Stimulated activated naive CD8-positive, alpha-beta T cell treated with anti-CD3 and anti-CD28 coated beads, Interleukin-15, Interleukin-2, amounts not matched to agents 100 U/mL and 50 U/mL, for 24 hours (primary cell): Measurements from ENCODE around the gene SELENBP1.
"Not testable (repeated sequence)": the region's sequence is repeated elsewhere in the genome, so short reads cannot be mapped to it uniquely, and the experiment has no call there.

Experiments
- ATAC-seq: fragments of 150-1000 bp; cut with Tn5 transposase; one replicate; pipeline ENCODE4 v1.10.0; 2021
- DNase-seq: peaks from one replicate; pipeline ENCODE4 v3.0.0; 2021

The SELENBP1 gene

DNA sequence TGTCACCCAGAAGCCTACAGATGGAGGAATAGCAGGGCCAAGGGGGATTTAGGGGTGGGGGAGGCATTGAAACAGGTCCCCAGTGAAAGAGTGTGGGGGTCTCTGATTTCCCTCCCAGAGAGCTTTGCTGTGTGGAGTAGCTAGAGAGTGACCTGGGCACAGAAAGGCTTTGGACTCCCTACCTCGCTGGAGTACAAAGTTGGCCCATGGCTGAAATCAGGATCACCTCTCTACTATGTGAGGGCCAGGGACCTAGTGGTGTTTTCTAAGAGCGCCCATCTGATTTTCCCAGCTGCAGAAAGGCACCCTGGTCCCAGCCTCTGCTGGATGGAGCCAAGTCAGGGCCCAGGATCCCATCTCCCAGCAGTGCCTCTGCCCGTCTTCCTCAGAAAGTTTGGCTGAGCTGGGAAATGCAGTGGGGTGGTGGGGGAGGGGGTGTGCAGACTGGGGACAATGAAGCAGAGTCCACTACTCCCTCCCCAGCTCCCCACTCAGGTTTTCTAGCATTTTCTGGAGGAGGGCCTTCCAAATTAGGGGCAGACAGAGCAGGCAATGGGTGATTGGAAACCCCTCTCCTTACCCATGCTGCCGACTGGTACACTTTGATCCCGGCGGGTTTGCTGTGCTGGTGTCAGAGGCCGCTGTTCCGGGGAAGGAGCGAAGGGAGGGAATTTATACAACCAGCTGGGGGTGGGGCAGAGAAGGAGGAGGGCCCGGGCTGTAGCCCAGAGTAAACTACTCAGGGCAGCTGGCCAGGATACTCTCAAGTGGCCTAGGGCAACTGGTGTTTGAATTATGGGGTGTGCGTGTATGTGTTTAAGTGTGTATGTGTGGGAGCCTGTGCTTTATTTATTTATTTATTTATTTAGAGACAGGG, at the start of gene SELENBP1:
SELENBP1 (minus strand) TSS at position 648 of the 877 bp plus-strand sequence; CDS start at position 584, 64 bp downstream.
- ATAC-seq (no peak), DNase-seq (no peak)

- DNase-seq: no peak
- no peak for ATAC-seq
Observed at GRCh38 chr1:151419819-151420218, 47.3 kb upstream of the SELENBP1 start.

GRCh38 chr1:151418081-151418480, 45.6 kb upstream of the SELENBP1 start:
- no peak for DNase-seq
- ATAC-seq: no peak

- DNase-seq (no peak), ATAC-seq (no peak)
Observed at GRCh38 chr1:151416231-151416630, 43.7 kb upstream of the SELENBP1 start.

GRCh38 chr1:151411884-151412283, 39.4 kb upstream of the SELENBP1 start:
- no peak for ATAC-seq
- DNase-seq: no peak

- DNase-seq: no peak
- no peak for ATAC-seq
Observed at GRCh38 chr1:151408891-151409290, 36.4 kb upstream of the SELENBP1 start.

DNA sequence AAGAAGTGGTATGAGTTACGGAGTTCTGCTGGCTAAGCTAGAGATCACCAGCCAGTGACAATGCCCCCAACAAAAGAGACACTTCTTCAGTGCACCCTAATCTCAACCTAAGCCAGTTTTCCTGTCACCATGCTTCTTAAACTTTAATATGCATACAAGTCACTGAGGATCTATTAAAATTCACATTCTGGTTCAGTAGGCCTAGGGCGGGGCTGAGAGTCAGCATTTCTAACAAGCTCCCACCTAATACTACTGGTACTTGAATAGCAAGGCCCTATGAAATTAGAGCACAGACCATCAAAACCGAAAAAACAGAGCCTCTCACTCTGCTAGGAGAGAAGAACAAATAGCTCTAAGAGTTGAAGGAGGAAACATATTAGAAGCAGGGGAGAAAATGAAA, 34.8 kb upstream of the SELENBP1 start:
- ATAC-seq (no peak), DNase-seq (no peak)

DNA sequence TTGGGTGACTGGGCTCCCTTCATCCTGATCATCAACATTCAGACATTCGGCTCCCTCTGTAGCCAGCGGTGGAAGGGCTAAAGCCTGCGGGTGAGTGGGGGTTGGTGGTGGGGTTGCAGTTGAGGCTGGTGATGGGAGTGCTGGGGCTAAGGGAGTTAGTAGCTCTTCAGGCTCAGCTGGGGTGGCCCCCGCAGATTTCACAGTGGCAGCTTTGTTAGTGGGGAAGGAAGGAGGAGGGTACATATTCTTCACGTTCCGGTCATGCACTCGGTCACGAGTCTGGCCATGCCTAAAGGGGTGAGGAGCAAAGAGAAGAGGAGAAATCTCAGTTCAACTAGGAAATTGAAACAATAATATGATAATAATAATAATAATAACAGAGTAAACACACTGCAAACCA, 33.7 kb upstream of the SELENBP1 start:
- ATAC-seq: no peak

DNA sequence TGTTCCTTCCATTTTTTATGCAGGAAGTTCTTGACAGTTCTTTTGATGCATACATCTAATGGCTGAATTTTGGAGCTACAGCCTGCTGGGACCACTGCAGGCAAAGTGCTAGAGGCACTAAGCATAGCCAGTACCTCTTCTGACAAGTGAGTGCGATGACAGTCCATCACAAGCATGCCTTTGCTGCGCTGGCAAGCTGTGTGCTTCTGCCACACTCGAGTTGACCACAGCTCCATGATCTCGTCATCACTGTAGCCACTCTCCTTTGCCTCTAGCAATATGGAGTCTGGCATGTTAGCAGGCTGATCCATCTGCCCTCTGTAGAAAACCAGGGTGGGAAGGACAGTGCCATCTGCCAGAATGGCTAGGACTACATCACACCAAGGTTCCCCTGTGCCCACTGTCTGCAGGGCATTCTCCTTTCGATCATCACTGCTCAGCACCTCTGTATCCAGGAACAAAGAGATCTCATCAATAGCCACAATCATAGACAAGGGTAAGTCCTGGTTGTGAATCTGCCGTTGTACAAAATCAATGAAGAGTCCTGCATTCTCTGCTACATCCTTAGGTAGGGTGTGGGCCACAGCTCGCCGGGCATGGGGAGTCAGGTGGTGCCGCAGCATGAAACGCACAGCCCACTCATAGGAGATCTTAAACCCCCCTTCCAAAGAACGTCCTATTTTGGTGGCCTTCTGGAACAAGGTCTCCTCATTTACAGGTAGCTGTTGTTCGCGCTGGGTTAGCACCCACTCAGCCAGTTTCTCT, 32.9 kb upstream of the SELENBP1 start:
- no peak for ATAC-seq
- DNase-seq: no peak

More for the DNA sequence above, 33.7 kb upstream of the SELENBP1 start:
- DNase-seq: no peak

DNA sequence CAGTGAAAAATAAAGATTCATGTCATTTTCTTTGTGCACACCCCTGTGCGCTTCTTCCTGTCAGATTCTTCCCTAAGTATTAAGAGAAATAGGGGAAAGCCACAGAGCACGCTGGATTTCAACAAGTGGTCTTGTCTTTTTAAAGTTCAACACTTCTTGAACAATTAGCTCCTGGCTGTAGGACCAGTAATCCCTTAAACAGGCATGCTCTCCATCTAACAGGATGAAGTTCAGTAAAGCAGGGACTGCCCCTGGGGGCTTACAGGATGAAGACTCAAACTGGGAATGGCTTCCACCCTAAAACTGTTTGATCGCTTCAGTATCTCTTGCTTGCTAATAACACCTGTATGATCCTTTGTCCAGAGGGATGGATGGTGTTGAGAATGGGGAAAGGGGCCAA, 31.1 kb upstream of the SELENBP1 start:
- ATAC-seq (no peak), DNase-seq (no peak)

GRCh38 chr1:151402764-151403163, 30.3 kb upstream of the SELENBP1 start:
- DNase-seq (no peak), ATAC-seq (no peak)

DNA sequence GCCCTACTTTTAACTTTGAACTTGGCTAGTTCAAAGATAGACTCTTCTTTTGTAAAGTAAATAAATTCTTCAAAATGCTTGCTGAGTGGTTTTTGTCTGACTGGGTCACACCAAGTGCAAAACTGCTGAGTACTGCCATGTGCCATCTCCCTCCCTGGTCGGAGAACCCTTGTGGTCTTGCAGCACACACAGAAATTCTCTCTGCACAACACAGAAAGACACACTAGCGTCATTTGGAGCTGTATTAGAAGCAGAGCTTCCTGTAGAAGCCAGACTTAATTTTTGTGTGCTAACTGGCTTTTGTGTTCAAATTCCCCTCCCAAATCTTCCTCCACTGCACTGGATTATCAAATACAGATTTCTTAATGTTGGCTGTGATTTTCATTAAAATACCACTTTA, 29.4 kb upstream of the SELENBP1 start:
- no peak for DNase-seq
- no peak for ATAC-seq

DNA sequence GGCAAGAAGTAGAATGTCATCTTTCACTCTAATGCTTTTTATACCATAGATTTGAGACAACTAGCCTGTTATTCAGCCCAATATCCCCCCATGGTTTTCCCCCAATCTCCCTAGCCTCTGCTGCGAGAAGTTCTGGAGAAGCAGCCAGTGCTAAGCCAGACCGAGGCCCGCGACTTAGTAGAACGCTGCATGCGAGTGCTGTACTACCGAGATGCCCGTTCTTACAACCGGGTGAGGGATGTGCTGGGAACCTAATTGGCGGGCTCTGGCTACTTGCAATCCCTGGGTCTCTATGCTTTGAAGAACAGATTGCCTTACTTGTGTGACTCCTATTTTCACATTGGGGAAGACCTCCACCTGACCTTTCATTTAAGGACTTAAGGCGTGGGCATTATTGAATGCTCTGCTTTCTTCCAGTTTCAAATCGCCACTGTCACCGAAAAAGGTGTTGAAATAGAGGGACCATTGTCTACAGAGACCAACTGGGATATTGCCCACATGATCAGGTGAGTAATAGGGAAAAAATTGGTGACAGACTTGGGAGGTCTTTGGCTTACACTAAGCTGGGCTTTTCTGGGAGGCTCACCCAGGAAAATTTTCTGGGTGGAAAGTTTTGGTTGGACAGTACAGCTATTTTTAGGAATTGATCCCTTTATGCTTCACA, 28.8 kb upstream of the SELENBP1 start:
- DNase-seq (no peak), ATAC-seq (no peak)

DNA sequence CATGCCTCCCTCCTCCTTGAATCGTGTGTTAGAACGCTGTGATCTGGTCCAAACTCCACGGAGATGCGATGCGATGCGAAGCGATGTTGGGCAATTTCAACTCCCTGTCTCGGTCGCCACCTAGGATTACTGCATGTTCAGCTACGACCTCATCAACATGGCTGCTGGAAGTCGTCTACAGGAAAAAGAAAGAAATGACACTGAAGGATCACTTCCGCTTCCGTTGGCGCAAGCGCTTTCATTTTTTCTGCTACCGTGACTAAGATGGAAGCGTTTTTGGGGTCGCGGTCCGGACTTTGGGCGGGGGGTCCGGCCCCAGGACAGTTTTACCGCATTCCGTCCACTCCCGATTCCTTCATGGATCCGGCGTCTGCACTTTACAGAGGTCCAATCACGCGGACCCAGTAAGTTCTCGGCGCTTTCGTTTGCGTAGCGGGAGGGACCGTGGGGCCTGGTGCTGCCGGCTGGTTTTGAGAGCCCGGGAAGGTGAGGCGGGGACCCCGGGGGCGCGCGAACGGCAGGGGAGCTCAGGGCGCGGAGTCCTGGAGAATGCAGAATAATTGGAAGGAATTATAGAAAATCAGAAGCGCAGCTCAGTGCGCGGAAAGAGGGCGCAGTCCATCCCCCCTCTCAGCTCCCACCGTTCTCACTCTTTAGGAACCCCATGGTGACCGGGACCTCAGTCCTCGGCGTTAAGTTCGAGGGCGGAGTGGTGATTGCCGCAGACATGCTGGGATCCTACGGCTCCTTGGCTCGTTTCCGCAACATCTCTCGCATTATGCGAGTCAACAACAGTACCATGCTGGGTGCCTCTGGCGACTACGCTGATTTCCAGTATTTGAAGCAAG, 27.0 kb upstream of the SELENBP1 start, which contains the start of gene PSMB4:
PSMB4 (plus strand) TSS at position 250 of the 848 bp plus-strand sequence; CDS start at position 265, 15 bp downstream.
- peak; percentile 76 for DNase-seq
- ATAC-seq: peak; percentile 84

GRCh38 chr1:151396265-151396664, 23.8 kb upstream of the SELENBP1 start:
- not testable (repeated sequence) for ATAC-seq, DNase-seq

DNA sequence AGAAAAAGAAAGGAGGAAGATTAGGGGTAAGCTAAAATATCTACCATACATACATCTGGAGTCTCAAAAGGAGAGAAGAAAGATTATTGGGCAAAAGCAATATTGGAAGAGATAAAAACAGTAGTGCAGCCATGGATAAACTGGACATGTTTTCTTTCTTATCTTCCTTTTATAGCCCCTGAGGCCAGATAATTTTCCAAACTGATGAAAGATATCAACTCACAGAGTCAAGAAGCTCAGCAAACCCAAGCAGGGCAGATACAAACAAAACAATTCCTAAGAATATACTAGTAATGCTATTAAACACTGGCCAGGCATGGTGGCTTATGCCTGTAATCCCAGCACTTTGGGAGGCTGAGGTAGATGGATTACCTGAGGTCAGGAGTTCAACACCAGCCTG, 21.1 kb upstream of the SELENBP1 start:
- DNase-seq (no peak), ATAC-seq (no peak)

DNA sequence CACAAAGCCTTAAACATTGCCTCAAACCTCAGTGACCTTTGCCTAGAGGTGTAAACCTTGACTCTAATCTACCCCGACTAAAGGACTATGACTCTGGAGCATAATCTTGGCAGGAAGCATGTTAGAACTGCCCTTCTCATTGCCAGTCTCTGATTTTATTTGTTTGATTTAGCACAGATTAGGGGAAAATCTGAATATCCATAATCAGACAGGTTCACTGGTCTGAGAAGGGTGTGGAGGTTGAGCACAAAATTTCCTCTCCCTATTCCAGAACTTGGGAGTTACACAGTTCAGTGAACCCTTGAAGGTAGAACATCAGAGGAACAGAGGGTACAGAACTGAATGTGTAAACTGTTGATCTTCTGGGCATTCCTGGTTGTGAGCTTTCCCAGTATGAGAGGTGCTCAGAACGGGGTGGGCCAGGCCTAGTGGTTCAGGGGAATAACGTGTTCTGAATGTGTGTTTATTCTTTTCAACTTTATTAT, 18.6 kb upstream of the SELENBP1 start:
- no peak for DNase-seq
- ATAC-seq: no peak

DNA sequence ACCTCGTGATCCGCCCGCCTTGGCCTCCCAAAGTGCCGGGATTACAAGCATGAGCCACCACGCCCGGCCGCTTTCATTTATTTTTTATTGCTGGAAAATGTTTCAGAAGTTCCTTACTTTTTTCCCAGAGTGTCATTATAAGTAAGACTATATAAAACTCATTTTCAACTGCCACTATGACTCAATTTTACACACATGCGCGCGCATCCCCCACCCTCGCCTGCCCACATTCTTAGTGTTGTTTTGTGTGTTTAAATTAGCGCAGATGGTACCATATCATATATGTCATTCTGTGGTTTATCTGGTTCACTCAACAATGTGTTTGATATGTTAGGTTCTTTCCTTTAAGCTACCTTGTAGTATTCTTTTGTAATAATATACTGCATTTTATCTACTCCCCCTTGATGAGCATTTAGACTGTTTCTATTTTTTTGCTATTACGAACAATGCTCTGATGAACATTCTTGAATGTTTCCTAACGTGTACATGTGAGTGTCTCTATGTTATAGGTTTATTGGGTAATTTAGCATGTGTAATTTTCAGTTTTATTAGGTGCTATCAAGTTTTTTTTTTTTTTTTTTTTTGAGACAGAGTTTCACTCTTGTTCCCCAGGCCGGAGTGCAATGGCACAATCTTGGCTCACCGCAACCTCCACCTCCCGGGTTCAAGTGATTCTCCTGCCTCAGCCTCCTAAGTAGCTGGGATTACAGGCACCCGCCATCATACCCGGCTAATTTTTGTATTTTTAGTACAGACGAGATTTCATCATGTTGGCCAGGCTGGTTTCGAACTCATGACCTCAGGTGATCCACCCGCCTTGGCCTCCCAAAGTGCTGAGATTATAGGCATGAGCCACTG, 17.9 kb upstream of the SELENBP1 start:
- DNase-seq, ATAC-seq: not testable (repeated sequence)

GRCh38 chr1:151386002-151386401, 13.5 kb upstream of the SELENBP1 start:
- DNase-seq (no peak), ATAC-seq (no peak)

DNA sequence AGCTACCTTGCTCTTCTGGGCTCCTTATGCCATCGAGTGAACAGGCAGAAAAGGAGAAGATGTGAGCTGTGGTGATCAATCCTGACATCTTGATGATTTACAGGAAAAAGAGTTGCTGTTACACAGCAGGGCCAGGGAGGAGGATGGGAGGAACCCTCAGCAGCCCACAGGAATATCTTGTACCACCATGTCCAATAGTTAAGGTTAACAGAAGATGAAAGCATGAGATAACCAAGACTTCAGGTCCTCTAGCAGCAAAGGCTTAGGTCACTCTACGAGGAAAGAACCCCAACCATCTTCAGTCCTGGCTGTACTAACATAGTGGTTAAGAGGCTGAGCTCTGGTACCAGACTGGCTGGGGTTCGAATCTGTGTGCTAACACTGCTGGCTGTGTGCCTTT, 12.1 kb upstream of the SELENBP1 start:
- no peak for DNase-seq
- ATAC-seq: no peak
